Large intestine (tissue), 12 donors: ENCODE measurements around the gene HMGN4. TPM values are rescaled to one million over a fixed set of nuclear protein-coding genes. Genes with fewer than 3 reads are reported as not detected.
A peak's percentile ranks its signal among the peaks of the same experiment; 100 is the strongest.

Source experiments
- DNase-seq, 2 donors: peaks; one replicate each; pipeline versions ENCODE4 v3.0.0 to v3.0.0-alpha.2; 2013
- H3K27ac ChIP-seq: one replicate; pipeline ENCODE4 v1.5.1; 2013; ENCODE audit warnings: low read length
- H3K27me3 ChIP-seq: 2 replicates; pipeline ENCODE4 v1.6.1; 2013; ENCODE audit warnings: low read length; ENCODE audit not compliant: control insufficient read depth, insufficient read depth
- H3K36me3 ChIP-seq: 2 replicates; pipeline ENCODE4 v1.6.1; 2013; ENCODE audit warnings: low read length; ENCODE audit not compliant: control insufficient read depth, insufficient read depth
- H3K4me1 ChIP-seq: one replicate; pipeline ENCODE4 v1.6.1; 2013; ENCODE audit warnings: low read length; ENCODE audit not compliant: control insufficient read depth, insufficient read depth
- H3K4me3 ChIP-seq: one replicate; pipeline ENCODE4 v1.5.1; 2013; ENCODE audit warnings: low read length
- H3K9me3 ChIP-seq: one replicate; pipeline ENCODE4 v1.6.1; 2013; ENCODE audit warnings: mild to moderate bottlenecking, low read depth, low read length, moderate library complexity; ENCODE audit not compliant: control insufficient read depth
- WGBS: methylation state at CpG from one replicate; pipeline ENCODE4 v1.1.5; 2013; ENCODE audit warnings: low lambda C conversion rate; ENCODE audit not compliant: insufficient coverage; 5-methylcytosine and 5-hydroxymethylcytosine counted together
- long read RNA-seq, 11 donors: transcript quantifications; one replicate each; lab custom pipeline, GENCODE V29; 2026
- polyA plus RNA-seq: library from polyadenylated mRNA; unstranded; fragments of 120-200 nt; gene quantifications from one replicate; pipeline ENCODE4 v1.2.1, GENCODE V29; 2013

Gene HMGN4
- 79.0 TPM for polyA plus RNA-seq
- long read RNA-seq, donor 1, transcript HMGN4-201 (2 exons, 1,225 nt) = major isoform, 14 of 14 reads
- long read RNA-seq, donor 1, partial matches to known transcripts = 0 of 14 reads
- long read RNA-seq, donor 1, other reads (novel, unspliced or antisense) = 0 of 14 reads
- long read RNA-seq, donor 2, transcript HMGN4-201 (2 exons, 1,225 nt) = major isoform, 25 of 30 reads
- long read RNA-seq, donor 2, partial matches to known transcripts = 0 of 30 reads
- long read RNA-seq, donor 2, other reads (novel, unspliced or antisense) = 5 of 30 reads
- long read RNA-seq, donor 3, transcript HMGN4-201 (2 exons, 1,225 nt) = major isoform, 40 of 40 reads
- long read RNA-seq, donor 3, partial matches to known transcripts = 0 of 40 reads
- long read RNA-seq, donor 3, other reads (novel, unspliced or antisense) = 0 of 40 reads
- long read RNA-seq, donor 4, partial matches to known transcripts = 0 of 2 reads
- long read RNA-seq, donor 4, other reads (novel, unspliced or antisense) = 0 of 2 reads
- long read RNA-seq, donor 5, transcript HMGN4-201 (2 exons, 1,225 nt) = major isoform, 12 of 12 reads
- long read RNA-seq, donor 5, partial matches to known transcripts = 0 of 12 reads
- long read RNA-seq, donor 5, other reads (novel, unspliced or antisense) = 0 of 12 reads
- long read RNA-seq, donor 6, transcript HMGN4-201 (2 exons, 1,225 nt) = major isoform, 21 of 33 reads
- long read RNA-seq, donor 6, partial matches to known transcripts = 12 of 33 reads
- long read RNA-seq, donor 6, other reads (novel, unspliced or antisense) = 0 of 33 reads
- long read RNA-seq, donor 7, transcript HMGN4-201 (2 exons, 1,225 nt) = major isoform, 10 of 10 reads
- long read RNA-seq, donor 7, partial matches to known transcripts = 0 of 10 reads
- long read RNA-seq, donor 7, other reads (novel, unspliced or antisense) = 0 of 10 reads
- long read RNA-seq, donor 8, transcript HMGN4-201 (2 exons, 1,225 nt) = major isoform, 30 of 30 reads
- long read RNA-seq, donor 8, partial matches to known transcripts = 0 of 30 reads
- long read RNA-seq, donor 8, other reads (novel, unspliced or antisense) = 0 of 30 reads
- long read RNA-seq, donor 9, transcript HMGN4-201 (2 exons, 1,225 nt) = major isoform, 22 of 22 reads
- long read RNA-seq, donor 9, partial matches to known transcripts = 0 of 22 reads
- long read RNA-seq, donor 9, other reads (novel, unspliced or antisense) = 0 of 22 reads
- long read RNA-seq, donor 10, transcript HMGN4-201 (2 exons, 1,225 nt) = major isoform, 33 of 33 reads
- long read RNA-seq, donor 10, partial matches to known transcripts = 0 of 33 reads
- long read RNA-seq, donor 10, other reads (novel, unspliced or antisense) = 0 of 33 reads
- long read RNA-seq, donor 11, transcript HMGN4-201 (2 exons, 1,225 nt) = major isoform, 20 of 21 reads
- long read RNA-seq, donor 11, partial matches to known transcripts = 0 of 21 reads
- long read RNA-seq, donor 11, other reads (novel, unspliced or antisense) = 0 of 21 reads

- peak; percentile 87 to 92 for DNase-seq
- H3K27ac ChIP-seq = peak within 1 kb of the TSS; percentile 96
- no peaks in the 10 kb centered on the region for H3K9me3 ChIP-seq
- H3K4me1 ChIP-seq = peaks cover 16% of the 10 kb centered on the region
- H3K36me3 ChIP-seq = peaks cover 5% of the 10 kb centered on the region
- no peaks in the 10 kb centered on the region for H3K27me3 ChIP-seq
- no CpG with 5 or more reads among the region's 49 CpGs for WGBS
- H3K4me3 ChIP-seq = peak within 1 kb of the TSS; percentile 98
These were observed at the start of gene HMGN4 for GRCh38 chr6:26537846-26538571. HMGN4 (plus strand) TSS chr6:26538366; CDS start chr6:26545207, 6,841 bp downstream.

GRCh38 chr6:26489996-26490964 lies 47.9 kb upstream of the HMGN4 start:
- DNase-seq = peak in 1 of 2 donors; percentile 75
- no peaks in the 10 kb centered on the region for H3K27me3 ChIP-seq
- peaks cover 3% of the 10 kb centered on the region for H3K9me3 ChIP-seq
- H3K4me3 ChIP-seq = no peak overlapping the region
- WGBS = 59% methylated on average over 3 of the region's 8 CpGs
- H3K27ac ChIP-seq = peak overlapping the region; percentile 57
- peaks cover 14% of the 10 kb centered on the region for H3K4me1 ChIP-seq
- H3K36me3 ChIP-seq = no peaks in the 10 kb centered on the region

- Histone ChIP-seq H3K4me3 (no peak overlapping the region), H3K27me3 (no peaks in the 10 kb centered on the region), H3K9me3 (peaks cover 3% of the 10 kb centered on the region), H3K4me1 (peaks cover 8% of the 10 kb centered on the region), H3K27ac (no peak overlapping the region), H3K36me3 (no peaks in the 10 kb centered on the region)
- no peak for DNase-seq
- 83% methylated on average over 2 of the region's 5 CpGs for WGBS
These were observed 46.6 kb upstream of the HMGN4 start for GRCh38 chr6:26491604-26492003.

GRCh38 chr6:26493258-26493657 lies 44.9 kb upstream of the HMGN4 start:
- no peak for DNase-seq
- peaks cover 8% of the 10 kb centered on the region for H3K4me1 ChIP-seq
- H3K36me3 ChIP-seq = no peaks in the 10 kb centered on the region
- no peak overlapping the region for H3K27ac ChIP-seq
- H3K27me3 ChIP-seq = no peaks in the 10 kb centered on the region
- H3K4me3 ChIP-seq = no peak overlapping the region
- WGBS = no CpG with 5 or more reads among the region's 2 CpGs
- no peaks in the 10 kb centered on the region for H3K9me3 ChIP-seq

- Histone ChIP-seq H3K4me3 (no peak overlapping the region), H3K27ac (no peak overlapping the region), H3K27me3 (no peaks in the 10 kb centered on the region), H3K9me3 (no peaks in the 10 kb centered on the region), H3K36me3 (no peaks in the 10 kb centered on the region), H3K4me1 (peaks cover 6% of the 10 kb centered on the region)
- DNase-seq = no peak
- WGBS = no CpG with 5 or more reads among the region's 3 CpGs
These were observed 44.0 kb upstream of the HMGN4 start for GRCh38 chr6:26494117-26494516.

GRCh38 chr6:26495281-26495680 lies 42.9 kb upstream of the HMGN4 start:
- H3K27me3 ChIP-seq = no peaks in the 10 kb centered on the region
- WGBS = no CpG with 5 or more reads among the region's 1 CpG
- no peak overlapping the region for H3K27ac ChIP-seq
- H3K9me3 ChIP-seq = no peaks in the 10 kb centered on the region
- no peaks in the 10 kb centered on the region for H3K36me3 ChIP-seq
- H3K4me1 ChIP-seq = no peaks in the 10 kb centered on the region
- no peak overlapping the region for H3K4me3 ChIP-seq
- no peak for DNase-seq

GRCh38 chr6:26497610-26498009 lies 40.6 kb upstream of the HMGN4 start:
- no peak overlapping the region for H3K4me3 ChIP-seq
- WGBS = no CpG with 5 or more reads among the region's 4 CpGs

GRCh38 chr6:26500102-26500501 lies 38.1 kb upstream of the HMGN4 start, which contains the start of gene BTN1A1:
BTN1A1 (plus strand) TSS chr6:26500303; CDS start chr6:26501287, 984 bp downstream.
- WGBS = no CpG with 5 or more reads among the region's 2 CpGs
- Histone ChIP-seq H3K36me3 (no peaks in the 10 kb centered on the region), H3K4me1 (peaks cover 14% of the 10 kb centered on the region), H3K27ac (no peak within 1 kb of the TSS), H3K9me3 (peaks cover 3% of the 10 kb centered on the region), H3K4me3 (no peak within 1 kb of the TSS), H3K27me3 (peaks cover 17% of the 10 kb centered on the region)
- DNase-seq = peak in 1 of 2 donors; percentile 32

More at GRCh38 chr6:26497610-26498009, 40.6 kb upstream of the HMGN4 start:
- H3K27ac ChIP-seq = no peak overlapping the region
- DNase-seq = no peak
- H3K9me3 ChIP-seq = peaks cover 3% of the 10 kb centered on the region
- H3K36me3 ChIP-seq = no peaks in the 10 kb centered on the region
- H3K27me3 ChIP-seq = peaks cover 16% of the 10 kb centered on the region
- H3K4me1 ChIP-seq = peaks cover 12% of the 10 kb centered on the region
